Islet precursor cell (in vitro differentiated cells): ENCODE data around the gene CLCN7.
"Not testable (repeated sequence)": the region's sequence is repeated elsewhere in the genome, so short reads cannot be mapped to it uniquely, and the experiment has no call there.

ENCODE experiments used
- DNase-seq: peaks from one replicate; pipeline ENCODE4 v3.0.0-alpha.2; 2018

The CLCN7 gene

DNA sequence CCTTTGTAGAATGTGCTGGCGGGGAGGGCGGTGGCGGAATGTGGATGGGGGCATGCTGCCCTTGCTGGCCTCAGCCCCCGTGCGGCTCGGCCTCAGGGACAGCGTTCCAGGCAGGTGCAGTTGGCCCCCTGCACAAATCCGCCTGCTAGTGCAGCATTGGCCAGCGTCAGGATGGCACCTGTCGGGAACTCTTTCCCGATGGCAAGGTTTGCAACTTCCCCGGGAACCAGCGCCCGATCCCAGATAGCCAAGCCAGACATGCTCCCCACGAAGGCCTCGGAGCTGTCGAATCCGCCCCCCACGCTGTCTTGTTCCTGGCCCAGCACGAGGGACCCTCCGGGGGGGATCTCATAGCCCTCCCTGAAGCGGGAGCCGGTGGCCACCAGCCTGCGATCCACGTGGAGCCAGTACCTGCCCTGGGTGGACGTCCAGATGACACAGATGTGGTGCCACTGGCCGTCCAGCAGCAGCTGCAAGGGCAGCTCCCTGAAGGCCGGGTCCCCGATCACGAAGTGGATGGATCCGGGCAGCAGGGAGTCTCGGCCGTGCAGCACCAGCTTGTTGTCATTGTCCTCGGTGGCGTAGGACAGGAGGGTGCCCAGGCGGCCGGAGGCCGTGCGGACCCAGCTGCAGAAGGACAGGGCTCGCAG is 11.1 kb upstream of the CLCN7 start:
- no peak for DNase-seq

DNA sequence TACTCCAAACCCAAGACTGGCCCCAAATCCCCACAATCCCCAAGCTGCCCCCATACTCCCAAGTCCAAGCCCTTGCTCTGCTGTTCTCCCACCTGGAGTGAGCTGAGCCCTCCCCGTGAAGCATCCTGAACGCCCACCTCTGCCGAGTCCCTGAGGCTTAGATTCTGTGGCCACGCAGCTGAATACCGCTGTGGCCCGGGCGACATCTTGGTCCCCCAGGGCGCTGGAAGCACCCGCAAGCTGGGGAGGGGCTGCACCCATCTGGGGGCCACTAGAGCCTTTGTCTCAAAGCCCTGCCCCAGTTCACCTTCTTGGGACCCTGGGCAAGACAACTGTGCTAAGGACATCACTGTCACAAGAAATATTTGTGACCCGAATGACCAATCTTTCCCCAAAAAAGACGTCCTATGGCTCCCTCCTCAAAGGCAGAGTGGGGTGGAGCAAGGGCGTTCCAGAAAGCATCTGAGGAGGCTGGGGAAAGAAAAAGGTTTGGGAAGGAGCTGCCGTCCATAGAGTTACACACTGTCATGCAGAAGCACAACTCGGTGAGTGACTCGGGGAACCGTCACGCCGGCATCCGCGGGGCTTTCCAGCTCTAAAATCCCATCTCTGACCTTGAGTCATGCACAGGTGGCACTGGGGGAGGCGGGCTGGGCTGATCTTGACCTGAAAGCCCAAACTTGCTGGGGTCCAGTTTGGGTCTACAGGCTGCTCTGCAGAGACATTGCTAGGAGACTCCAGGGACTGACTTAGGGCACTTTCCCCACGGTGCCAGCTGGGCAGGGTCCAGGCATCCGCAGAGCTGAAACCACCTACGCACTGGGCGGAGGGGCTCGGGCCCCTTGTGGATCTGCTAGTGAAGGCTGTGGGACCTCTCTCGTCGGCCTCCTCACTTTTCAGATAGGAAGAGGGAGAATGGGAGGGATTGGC is 7.3 kb upstream of the CLCN7 start:
- DNase-seq: no peak

DNA sequence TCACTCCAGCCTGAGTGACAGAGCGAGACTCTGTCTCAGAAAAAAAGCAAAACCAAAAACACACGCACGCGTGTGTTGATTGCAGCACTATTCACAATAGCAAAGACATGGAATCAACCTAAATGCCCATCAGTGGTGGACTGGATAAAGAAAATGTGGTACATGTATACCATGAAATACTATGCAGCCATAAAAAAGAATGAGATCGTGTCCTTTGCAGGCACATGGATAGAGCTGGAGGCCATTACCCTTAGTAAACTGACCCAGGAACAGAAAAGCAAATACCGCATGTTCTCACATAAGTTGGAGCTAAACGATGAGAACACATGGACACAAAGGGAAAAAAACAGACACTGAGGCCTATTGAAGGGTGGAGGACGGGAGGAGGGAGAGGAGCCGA is 4.1 kb upstream of the CLCN7 start:
- DNase-seq: not testable (repeated sequence)

DNA sequence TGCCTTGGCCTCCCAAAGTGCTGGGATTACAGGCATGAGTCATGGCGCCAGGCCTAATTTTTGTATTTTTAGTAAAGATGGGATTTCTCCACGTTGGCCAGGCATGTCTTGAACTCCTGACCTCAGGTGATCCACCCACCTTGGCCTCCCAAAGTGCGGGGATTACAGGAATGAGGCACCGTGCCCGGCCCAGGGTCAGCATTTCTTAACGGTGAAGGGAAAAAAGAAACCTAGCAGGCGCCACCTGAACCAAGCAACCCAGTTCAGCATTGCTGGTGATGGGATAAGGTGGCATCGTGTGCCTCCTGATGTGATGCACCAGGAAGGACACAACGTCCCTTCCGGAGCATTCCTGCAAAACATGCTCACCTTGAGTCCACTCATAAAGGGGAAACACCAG is 2.2 kb upstream of the CLCN7 start:
- DNase-seq: no peak

DNA sequence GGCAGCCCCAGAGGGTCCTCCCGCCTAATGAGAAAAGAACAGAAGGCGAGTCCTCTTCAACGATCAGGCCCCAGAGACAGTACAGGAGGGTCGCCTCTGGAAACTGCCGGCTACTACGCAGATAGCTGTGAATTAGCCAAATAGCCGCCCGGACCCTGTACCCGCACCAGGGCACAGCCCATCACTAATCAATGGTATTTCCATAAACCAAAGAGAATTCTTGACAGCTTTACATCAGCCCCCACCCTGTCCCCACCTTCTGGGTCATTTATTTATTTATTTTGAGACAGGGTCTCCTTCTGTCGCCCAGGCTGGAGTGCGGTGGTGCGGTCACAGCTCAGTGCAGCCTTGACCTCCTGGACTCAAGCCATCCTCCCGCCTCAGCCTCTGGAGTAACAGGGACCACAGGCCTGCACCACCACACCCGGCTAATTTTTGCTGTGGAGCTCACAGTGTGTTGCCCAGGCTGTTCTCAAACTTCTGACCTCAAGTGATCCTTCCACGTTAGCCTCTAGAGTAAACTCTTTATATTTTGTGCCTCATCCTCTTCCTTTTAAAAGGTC is 805 bp upstream of the CLCN7 start:
- DNase-seq: no peak

GRCh38 chr16:1474082-1474795 is 589 bp downstream of the CLCN7 start:
- DNase-seq: no peak

DNA sequence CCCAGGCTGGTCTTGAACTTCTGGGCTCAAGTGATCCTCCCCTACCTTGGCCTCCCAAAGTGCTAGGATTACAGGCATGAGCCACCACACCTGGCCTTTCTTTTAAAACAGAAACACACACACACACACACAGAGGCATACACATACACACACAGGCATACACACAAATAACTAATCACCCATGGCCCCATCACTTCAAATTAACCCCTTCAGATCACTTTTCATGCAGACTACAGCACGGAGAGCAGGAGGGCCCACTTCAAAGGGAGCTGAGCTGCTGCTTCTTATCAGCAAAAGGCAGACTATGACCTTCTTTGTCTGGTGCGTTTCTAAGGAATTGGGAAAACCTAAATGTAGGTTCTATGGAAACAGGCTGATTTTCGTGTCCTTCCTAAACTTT is 1.9 kb downstream of the CLCN7 start:
- DNase-seq: no peak

DNA sequence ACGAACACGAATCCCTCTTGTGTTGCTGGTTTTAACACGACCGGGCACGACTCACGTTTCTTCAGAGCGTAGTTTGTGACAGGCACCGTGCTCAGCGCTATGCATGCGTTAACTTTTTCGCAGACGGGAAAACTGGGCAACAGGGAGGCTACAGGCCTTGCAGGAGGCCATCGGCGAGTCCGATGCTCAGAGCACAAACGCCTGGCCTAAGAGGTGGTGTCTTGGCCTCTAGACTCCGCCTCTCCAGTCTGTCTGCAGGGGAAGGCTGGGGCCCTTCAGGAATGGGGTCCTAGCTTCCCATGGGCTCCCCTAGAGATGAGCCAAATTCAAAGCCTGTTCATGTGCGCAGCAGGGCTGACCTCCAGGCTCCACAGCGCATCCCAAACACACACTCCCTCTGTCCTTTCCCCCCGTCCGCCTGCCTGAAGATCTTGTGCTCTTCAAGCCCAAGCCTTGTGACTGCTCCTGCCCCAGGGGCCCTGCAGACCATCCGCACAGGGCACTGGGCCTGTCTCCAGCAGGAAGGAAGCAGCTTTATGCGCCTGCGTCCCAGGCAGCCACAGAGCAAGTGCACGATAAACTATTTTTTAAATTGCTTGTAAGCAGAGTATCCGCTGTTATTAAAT is 3.1 kb downstream of the CLCN7 start:
- DNase-seq: no peak

DNA sequence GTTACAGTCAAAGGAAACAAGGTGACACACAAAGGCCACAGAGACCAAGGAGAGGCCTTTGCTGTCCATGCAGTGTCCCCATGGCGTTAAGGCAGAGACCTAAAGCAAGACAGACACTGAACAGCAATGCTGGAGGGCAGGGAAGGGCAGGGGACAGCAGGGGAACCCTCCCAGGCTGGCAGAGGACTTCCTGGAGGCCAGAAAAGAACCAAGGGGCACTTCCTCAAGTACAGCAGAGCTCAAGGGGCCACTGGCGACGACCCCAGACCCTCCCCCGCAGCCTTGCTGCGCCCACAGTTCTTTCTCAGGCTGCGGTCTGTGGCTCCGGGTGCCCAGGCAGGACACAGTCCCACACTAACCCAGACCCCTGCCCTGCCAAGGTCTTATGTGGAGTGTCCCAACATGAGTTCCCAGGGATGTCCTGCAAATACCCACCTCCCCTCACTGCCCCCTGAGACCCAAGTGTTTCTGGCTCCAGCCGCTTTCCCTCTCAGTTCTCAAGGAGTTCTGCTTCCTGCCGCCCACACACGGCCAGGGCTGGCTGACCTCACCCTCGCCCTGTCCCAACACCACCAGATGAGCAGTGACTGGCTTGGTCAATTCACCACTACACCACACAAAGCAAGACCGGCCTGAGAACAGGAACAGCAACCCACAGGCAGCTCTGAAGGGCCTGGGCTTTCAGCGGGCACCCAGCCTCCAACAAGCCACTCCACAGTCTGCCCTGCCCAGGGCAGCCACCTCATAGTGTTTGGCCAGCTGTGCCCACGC is 4.2 kb downstream of the CLCN7 start:
- peak; percentile 73 for DNase-seq

GRCh38 chr16:1469693-1470201 is 5.1 kb downstream of the CLCN7 start:
- no peak for DNase-seq

DNA sequence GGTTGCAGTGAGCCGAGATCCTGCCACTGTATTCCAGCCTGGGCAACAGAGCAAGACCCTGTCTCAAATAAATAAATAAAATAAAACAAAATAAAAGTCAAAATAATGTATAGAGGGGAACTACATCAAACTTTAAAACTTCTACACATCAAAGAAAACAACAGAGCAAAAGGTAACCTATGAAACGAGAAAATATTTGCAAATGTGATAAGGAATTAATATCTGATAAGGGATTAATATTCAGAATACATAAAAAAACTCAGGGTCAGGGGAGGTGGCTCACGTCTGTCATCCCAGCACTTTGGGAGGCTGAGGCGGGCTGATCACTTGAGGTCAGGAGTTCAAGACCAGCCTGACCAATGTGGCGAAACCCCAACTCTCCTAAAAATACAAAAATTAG is 5.7 kb downstream of the CLCN7 start:
- DNase-seq: not testable (repeated sequence)

- DNase-seq: no peak
Measured at GRCh38 chr16:1468426-1468810, 6.4 kb downstream of the CLCN7 start.

GRCh38 chr16:1466968-1467521 is 7.8 kb downstream of the CLCN7 start:
- no peak for DNase-seq

- no peak for DNase-seq
Measured at GRCh38 chr16:1466054-1466453, 8.8 kb downstream of the CLCN7 start.

DNA sequence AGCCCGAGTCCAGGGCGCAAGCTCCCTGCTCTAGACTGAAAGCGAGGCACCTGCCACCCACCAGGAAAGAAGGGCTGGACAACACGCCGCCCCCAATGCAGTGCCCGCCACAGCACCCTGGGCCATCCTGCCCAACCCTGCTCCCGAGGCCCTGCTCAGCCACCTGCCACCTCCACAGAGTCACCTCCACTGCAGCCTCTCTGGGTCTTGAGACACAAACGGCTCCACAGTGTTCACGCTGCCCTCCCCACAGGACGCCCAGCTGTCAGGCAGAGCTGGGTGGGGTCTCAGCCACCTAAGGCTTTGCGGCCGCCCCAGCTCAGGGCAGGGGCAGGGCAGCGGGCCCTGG is 9.3 kb downstream of the CLCN7 start:
- DNase-seq: no peak

- DNase-seq: no peak
Measured at GRCh38 chr16:1464894-1465566, 9.8 kb downstream of the CLCN7 start.

DNA sequence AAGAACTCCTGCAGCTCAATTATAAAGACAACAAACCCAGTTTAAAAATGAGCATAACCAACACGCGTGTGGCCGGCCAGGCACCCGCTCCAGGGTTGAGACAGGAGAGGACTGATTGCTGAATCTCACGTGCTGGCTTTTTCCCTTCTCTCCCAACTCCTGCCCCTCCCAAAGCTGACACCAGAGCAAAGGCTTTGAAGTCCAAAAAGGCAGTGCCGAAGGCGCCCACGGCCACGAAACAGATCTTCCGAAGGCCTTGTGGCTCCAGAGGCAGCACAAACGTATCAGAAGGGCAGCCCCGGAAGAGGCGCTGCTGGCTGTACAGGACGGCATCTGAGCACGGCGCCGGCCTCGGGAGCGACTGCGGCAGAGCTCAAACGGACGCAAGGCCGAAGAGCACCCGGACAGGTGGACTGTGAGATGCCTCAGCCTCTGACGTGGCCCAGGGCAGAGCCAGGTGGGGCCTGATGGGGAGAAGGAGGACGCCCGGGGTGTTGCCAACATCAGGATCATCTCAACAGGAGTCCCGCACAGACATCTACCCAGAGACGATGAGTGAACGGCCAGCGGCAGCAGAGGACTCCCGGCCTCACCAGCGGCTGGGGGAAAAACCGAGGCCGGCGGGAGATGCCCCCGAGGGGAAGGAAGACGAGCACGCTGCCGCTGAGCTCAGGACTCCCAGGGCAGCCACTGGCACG is 10.5 kb downstream of the CLCN7 start:
- DNase-seq: no peak

GRCh38 chr16:1461146-1461545 is 13.7 kb downstream of the CLCN7 start:
- DNase-seq: peak; percentile 81

DNA sequence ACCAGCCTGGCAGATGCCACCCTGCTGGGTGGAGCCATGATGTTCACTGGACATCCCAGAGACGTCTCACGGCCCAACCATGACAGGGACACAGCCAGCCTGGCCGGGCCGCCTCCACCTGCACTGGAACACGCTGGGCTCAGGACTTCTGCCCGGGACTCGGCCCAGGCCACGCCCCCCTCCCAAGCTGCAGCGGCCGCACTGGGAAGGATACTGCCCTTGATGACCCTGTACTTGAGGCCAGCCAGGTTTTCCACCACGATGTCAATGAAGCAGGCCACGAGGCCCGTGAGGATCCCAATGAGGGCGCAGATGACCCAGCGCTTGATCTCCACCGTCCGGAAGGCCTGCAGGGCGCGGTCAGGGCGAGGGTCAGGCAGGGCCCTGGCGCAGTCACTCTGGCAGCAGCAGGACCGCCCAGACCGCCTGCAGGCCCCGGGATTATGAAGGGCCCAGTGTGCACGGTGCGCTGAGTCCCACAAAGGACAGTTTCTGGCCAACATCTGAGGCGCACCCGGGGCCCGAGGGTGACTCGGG is 14.2 kb downstream of the CLCN7 start:
- DNase-seq: no peak

- DNase-seq: no peak
Measured at GRCh38 chr16:1459967-1460366, 14.9 kb downstream of the CLCN7 start.
